Thyroid gland (tissue), 4 donors: ENCODE measurements around the gene ARHGEF40. TPM values are rescaled to one million over a fixed set of nuclear protein-coding genes. Genes with fewer than 3 reads are reported as not detected.

Source experiments
- DNase-seq, 2 donors: peaks; one replicate each; pipeline ENCODE4 v3.0.0-alpha.2; 2019
- H3K27ac ChIP-seq, 3 donors: fragments of 200-600 bp; sonication (generic); 1 replicate in 2 of 3; 2 replicates in 1 of 3; pipeline ENCODE4 v1.5.1; 2016 to 2019; ENCODE audit warnings: mild to moderate bottlenecking in 1 of 3, moderate library complexity in 1 of 3
- H3K27me3 ChIP-seq: fragments of 200-600 bp; sonication (generic); one replicate; pipeline ENCODE4 v1.5.1; 2019
- H3K36me3 ChIP-seq, 2 donors: fragments of 200-600 bp; sonication (generic); one replicate each; pipeline ENCODE4 v1.5.1; 2016 to 2019
- H3K4me1 ChIP-seq, 2 donors: fragments of 200-600 bp; sonication (generic); one replicate each; pipeline ENCODE4 v1.5.1; 2017 to 2019
- H3K4me3 ChIP-seq, 3 donors: fragments of 200-600 bp; sonication (generic); replicated peaks in 1 of 3; 1 replicate in 2 of 3; 2 replicates in 1 of 3; pipeline ENCODE4 v1.5.1; 2016; ENCODE audit warnings: mild to moderate bottlenecking in 1 of 3
- H3K9me3 ChIP-seq: fragments of 200-600 bp; sonication (generic); one replicate; pipeline ENCODE4 v1.5.1; 2017
- CTCF ChIP-seq, 6 experiments: fragments of 200-600 bp in 3 of 6; fragments of 450-650 bp in 3 of 6; sonication (generic) in 3 of 6; IDR thresholded peaks; one replicate each; pipeline ENCODE4 v1.5.1; 2016 to 2019; ENCODE audit warnings: antibody characterized with exemption in 6 of 6, mild to moderate bottlenecking in 2 of 6, inconsistent platforms in 1 of 6, moderate library complexity in 1 of 6
- POLR2A ChIP-seq, 2 donors: fragments of 450-650 bp; IDR thresholded peaks; one replicate each; pipeline ENCODE4 v1.6.1; 2017; ENCODE audit warnings: antibody characterized with exemption in 2 of 2, mild to moderate bottlenecking in 2 of 2, moderate library complexity in 1 of 2
- WGBS, 2 donors: methylation state at CpG; one replicate each; pipeline ENCODE4 v1.1.5; 2017; 5-methylcytosine and 5-hydroxymethylcytosine counted together
- intact Hi-C: fragments of 100-400 bp; cut with DNase I; formaldehyde crosslinking; loops from one replicate; pipeline ENCODE4 v1.15.1; 2023
- total RNA-seq, 4 donors: library from RNA; depleted of rRNA; stranded (reverse); fragments of >200 nt; gene quantifications; one replicate each; pipeline ENCODE4 v1.2.3, GENCODE V29; 2016

ARHGEF40 gene
- total RNA-seq, 4 donors from 2014 or later: 28.1 to 44.8 (median 43.4) TPM

GRCh38 chr14:21056520-21057163, 13.5 kb upstream of the ARHGEF40 start:
- Histone ChIP-seq H3K36me3 (no peaks in the 10 kb centered on the region), H3K27ac (no peak overlapping the region), H3K4me3 (no peak overlapping the region), H3K4me1 (no peaks in the 10 kb centered on the region), H3K27me3 (no peaks in the 10 kb centered on the region), H3K9me3 (no peaks in the 10 kb centered on the region)
- intact Hi-C loops: no loop called here
- 75 to 76% methylated on average over 10 of the region's 10 CpGs for WGBS, 2 donors
- TF ChIP-seq CTCF (IDR thresholded peaks at IDR 0.05) (no peak), POLR2A (IDR thresholded peaks at IDR 0.05) (no peak)
- DNase-seq: no peak

DNA sequence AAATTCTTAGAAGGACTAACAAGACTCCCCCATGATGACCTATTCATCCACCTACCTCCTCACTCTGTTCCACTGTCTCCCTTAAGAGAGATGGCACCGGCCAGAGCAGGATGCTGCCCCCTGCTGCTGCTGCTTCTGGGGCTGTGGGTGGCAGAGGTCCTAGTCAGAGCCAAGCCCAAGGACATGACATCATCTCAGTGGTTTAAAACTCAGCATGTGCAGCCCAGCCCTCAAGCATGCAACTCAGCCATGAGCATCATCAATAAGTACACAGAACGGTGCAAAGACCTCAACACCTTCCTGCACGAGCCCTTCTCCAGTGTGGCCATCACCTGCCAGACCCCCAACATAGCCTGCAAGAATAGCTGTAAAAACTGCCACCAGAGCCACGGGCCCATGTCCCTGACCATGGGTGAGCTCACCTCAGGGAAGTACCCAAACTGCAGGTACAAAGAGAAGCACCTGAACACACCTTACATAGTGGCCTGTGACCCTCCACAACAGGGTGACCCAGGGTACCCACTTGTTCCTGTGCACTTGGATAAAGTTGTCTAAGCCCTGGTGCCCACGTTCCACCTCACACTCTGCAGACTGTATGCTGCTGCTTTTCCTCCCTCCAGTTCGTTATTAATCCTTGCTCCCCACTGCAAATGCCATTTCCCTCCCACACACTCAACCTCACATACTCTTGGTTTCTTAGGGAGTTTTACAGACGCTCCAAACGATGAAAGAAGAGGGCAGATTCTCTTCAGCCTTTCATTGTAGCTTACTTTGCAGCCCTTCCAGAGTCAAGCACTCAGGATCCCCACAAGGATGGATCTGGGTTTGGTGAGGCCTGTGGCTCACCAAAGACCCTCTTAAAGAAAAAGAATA, 12.1 kb upstream of the ARHGEF40 start, which contains the start of gene RNASE8:
Gene RNASE8 (plus strand): TSS at position 20 of the 873 bp plus-strand sequence. CDS start 71 bp downstream, at position 91.
- WGBS, 2 donors: 73 to 81% methylated on average over 8 of the region's 8 CpGs
- Histone ChIP-seq H3K4me3 (no peak within 1 kb of the TSS), H3K27me3 (no peaks in the 10 kb centered on the region), H3K9me3 (no peaks in the 10 kb centered on the region), H3K36me3 (no peaks in the 10 kb centered on the region), H3K4me1 (peaks cover 0 to 2% of the 10 kb centered on the region in 2 donors), H3K27ac (no peak within 1 kb of the TSS)
- TF ChIP-seq POLR2A (IDR thresholded peaks at IDR 0.05) (no peak), CTCF (IDR thresholded peaks at IDR 0.05) (no peak)
- intact Hi-C loops: no loop called here
- no peak for DNase-seq

DNA sequence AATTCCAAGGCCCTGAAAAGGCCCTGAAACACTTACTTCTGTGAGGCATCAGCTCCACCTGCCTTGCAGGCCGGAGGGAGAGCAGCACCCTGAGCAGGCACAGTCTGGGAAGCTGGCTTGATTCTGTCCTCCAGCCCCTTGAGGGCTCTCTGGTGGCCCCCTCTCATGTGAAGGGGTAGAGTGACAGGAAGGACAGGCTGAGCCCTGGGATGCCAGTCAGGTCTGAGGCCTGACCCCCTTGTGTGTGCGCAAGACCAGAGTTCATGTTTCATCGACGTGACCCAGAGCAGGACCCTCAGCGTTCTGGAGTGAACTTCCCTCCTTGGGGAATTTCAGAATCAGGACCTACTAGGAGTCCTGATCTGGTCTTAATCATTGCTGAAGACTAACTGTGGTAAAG, 11.2 kb upstream of the ARHGEF40 start:
- Histone ChIP-seq H3K36me3 (no peaks in the 10 kb centered on the region), H3K9me3 (no peaks in the 10 kb centered on the region), H3K27me3 (no peaks in the 10 kb centered on the region), H3K4me1 (peaks cover 0 to 10% of the 10 kb centered on the region in 2 donors), H3K27ac (no peak overlapping the region), H3K4me3 (no peak overlapping the region)
- DNase-seq: no peak
- 89 to 95% methylated on average over 5 of the region's 5 CpGs for WGBS, 2 donors
- TF ChIP-seq CTCF (IDR thresholded peaks at IDR 0.05): no peak
- no peak for TF ChIP-seq POLR2A (IDR thresholded peaks at IDR 0.05)
- intact Hi-C loops: no loop called here

- intact Hi-C loops: no loop called here
Observed at GRCh38 chr14:21059842-21060613, 10.1 kb upstream of the ARHGEF40 start.

More at GRCh38 chr14:21059842-21060613, 10.1 kb upstream of the ARHGEF40 start:
- no peaks in the 10 kb centered on the region for H3K36me3 ChIP-seq
- TF ChIP-seq CTCF (IDR thresholded peaks at IDR 0.05) (no peak), POLR2A (IDR thresholded peaks at IDR 0.05) (no peak)
- H3K27ac ChIP-seq: no peak overlapping the region
- no peaks in the 10 kb centered on the region for H3K9me3 ChIP-seq
- H3K4me3 ChIP-seq: no peak overlapping the region
- DNase-seq: no peak
- no peaks in the 10 kb centered on the region for H3K27me3 ChIP-seq
- H3K4me1 ChIP-seq: peaks cover 0 to 10% of the 10 kb centered on the region in 2 donors
- whole genome bisulfite sequencing, 2 donors: 77 to 84% methylated on average over 8 of the region's 8 CpGs
